Panc1 (cell line): ENCODE measurements around the gene CCDC157. TPM values are rescaled to one million over a fixed set of nuclear protein-coding genes. Genes with fewer than 3 reads are reported as not detected.

Source experiments
- ATAC-seq: fragments of 200-7000 bp; cut with Tn5 transposase; 2 replicates; pipeline ENCODE4 v1.9.1; 2020; ENCODE audit warnings: mild to moderate bottlenecking, moderate library complexity
- BruUV-seq: library from RNA; stranded (reverse); fragments of 400-500 nt; replicated peaks from 2 replicates; lab custom pipeline; 2021; lab: Mats Ljungman, UMichigan
- CTCF ChIA-PET: fragments of 300-600 bp; sonication (Branson Sonifier 250); formaldehyde crosslinking; loops from one replicate; lab custom pipeline; 2022; ENCODE audit warnings: antibody characterized with exemption; lab: Charles Lee
- POLR2A ChIA-PET: fragments of 300-600 bp; sonication (Branson Sonifier 250); formaldehyde crosslinking; loops from one replicate; lab custom pipeline; 2022; ENCODE audit warnings: antibody characterized with exemption; lab: Charles Lee
- DNase-seq: peaks from one replicate; pipeline ENCODE4 v3.0.0-alpha.2; 2010; ENCODE audit warnings: low read depth, low spot score
- H3K27ac ChIP-seq: 2 replicates; pipeline ENCODE4 v1.5.1; 2011; ENCODE audit warnings: mild to moderate bottlenecking, low read length, inconsistent platforms
- H3K27me3 ChIP-seq: fragments of 200-500 bp; sonication (Bioruptor generic); 2 replicates; pipeline ENCODE4 v1.6.0; 2014; ENCODE audit warnings: low read length, inconsistent platforms; ENCODE audit not compliant: control insufficient read depth, insufficient read depth
- H3K36me3 ChIP-seq: fragments of 200-500 bp; sonication (Bioruptor generic); 2 replicates; pipeline ENCODE4 v1.5.1; 2014; ENCODE audit warnings: inconsistent platforms, mild to moderate bottlenecking, low read length, moderate library complexity; ENCODE audit not compliant: control insufficient read depth, insufficient read depth
- H3K4me1 ChIP-seq: 2 replicates; pipeline ENCODE4 v1.5.1; 2011; ENCODE audit warnings: inconsistent platforms, mild to moderate bottlenecking, low read length, moderate library complexity; ENCODE audit not compliant: control insufficient read depth, insufficient read depth
- H3K4me3 ChIP-seq, 2 experiments: 2 replicates each; pipeline ENCODE4 v1.5.1; 2011 to 2012; ENCODE audit warnings: low read depth in 2 of 2, low read length in 2 of 2, mild to moderate bottlenecking in 2 of 2, inconsistent platforms in 1 of 2, moderate library complexity in 1 of 2
- H3K9me3 ChIP-seq: fragments of 200-500 bp; sonication (Bioruptor generic); 2 replicates; pipeline ENCODE4 v1.5.1; 2014; ENCODE audit warnings: low read depth, mild to moderate bottlenecking, inconsistent platforms, low read length, moderate library complexity; ENCODE audit not compliant: control insufficient read depth, insufficient read depth
- CTCF ChIP-seq: fragments of 450-650 bp; IDR thresholded peaks from 2 replicates; pipeline ENCODE4 v1.5.1; 2017; ENCODE audit warnings: mild to moderate bottlenecking
- POLR2AphosphoS5 ChIP-seq: IDR thresholded peaks from 2 replicates; pipeline ENCODE4 v1.6.1; 2012; ENCODE audit warnings: mild to moderate bottlenecking, low read depth, low read length, moderate library complexity
- REST ChIP-seq, 2 experiments: IDR thresholded peaks; 2 replicates each; pipeline ENCODE4 v1.6.1; 2011 to 2012; ENCODE audit warnings: low read depth in 2 of 2, control low read depth in 1 of 2, low read length in 1 of 2, mild to moderate bottlenecking in 1 of 2, moderate library complexity in 1 of 2; ENCODE audit not compliant: insufficient read depth in 1 of 2
- SIN3A ChIP-seq: IDR thresholded peaks from 2 replicates; pipeline ENCODE4 v1.6.1; 2012; ENCODE audit warnings: low read depth, mild to moderate bottlenecking, low read length, moderate library complexity, borderline replicate concordance; ENCODE audit not compliant: insufficient read depth
- TCF7L2 ChIP-seq: IDR thresholded peaks from 2 replicates; pipeline ENCODE4 v1.6.1; 2011; ENCODE audit warnings: mild to moderate bottlenecking, low read depth, low read length, inconsistent platforms
- in situ Hi-C: cut with HindIII; loops from 2 replicates; pipeline ENCODE4 v1.10.0; 2016; ENCODE audit warnings: low sequenced_read_pairs, low pct_unique_long_range_greater_than_20kb
- intact Hi-C: fragments of 100-400 bp; cut with micrococcal nuclease; formaldehyde crosslinking; loops from one replicate; pipeline ENCODE4 v1.10.0; 2022; ENCODE audit not compliant: unreplicated experiment
- total RNA-seq: library from RNA; stranded (reverse); gene quantifications from one replicate; pipeline ENCODE4 v1.2.1, GENCODE V29; 2021; ENCODE audit not compliant: unreplicated experiment

The CCDC157 gene
- total RNA-seq, 1 experiment from 2014 or later = 2.1 TPM

- intact Hi-C loops (no loop called here), in situ Hi-C loops (no loop called here)
- no peak overlapping the region for H3K27ac ChIP-seq
- ATAC-seq (no peak), DNase-seq (no peak)
- POLR2A ChIA-PET = no interaction called here
- H3K4me3 ChIP-seq = no peak overlapping the region
- H3K36me3 ChIP-seq = peaks cover 30% of the 10 kb centered on the region
- no peaks in the 10 kb centered on the region for H3K9me3 ChIP-seq
- BruUV-seq = no TSS peak
- TF ChIP-seq REST (IDR thresholded peaks at IDR 0.05; ENCODE audit: insufficient read depth in 1 of 2, low read depth in 2 of 2, low read length in 1 of 2) = no peak
- no peak for TF ChIP-seq SIN3A
- no peak for TF ChIP-seq POLR2AphosphoS5
- no peak for TF ChIP-seq CTCF
- no peak for TF ChIP-seq TCF7L2
- H3K27me3 ChIP-seq = no peaks in the 10 kb centered on the region
- CTCF ChIA-PET = no interaction called here
- H3K4me1 ChIP-seq = no peaks in the 10 kb centered on the region
Observed at GRCh38 chr22:30344447-30345200, 12.2 kb upstream of the CCDC157 start.

GRCh38 chr22:30347255-30347892 lies 9.4 kb upstream of the CCDC157 start:
- no peaks in the 10 kb centered on the region for H3K4me1 ChIP-seq
- DNase-seq (no peak), ATAC-seq (no peak)
- no TSS peak for BruUV-seq
- intact Hi-C loops = no loop called here
- no peak overlapping the region for H3K4me3 ChIP-seq
- CTCF ChIA-PET = no interaction called here
- in situ Hi-C loops = no loop called here
- POLR2A ChIA-PET = no interaction called here
- no peak overlapping the region for H3K27ac ChIP-seq
- peaks cover 35% of the 10 kb centered on the region for H3K36me3 ChIP-seq
- no peaks in the 10 kb centered on the region for H3K9me3 ChIP-seq
- TF ChIP-seq CTCF (no peak), TCF7L2 (no peak), REST (IDR thresholded peaks at IDR 0.05; ENCODE audit: insufficient read depth in 1 of 2, low read depth in 2 of 2, low read length in 1 of 2) (no peak), SIN3A (no peak), POLR2AphosphoS5 (no peak)
- no peaks in the 10 kb centered on the region for H3K27me3 ChIP-seq
